Measurements from ENCODE around the gene SLC35B1. TPM values are rescaled to one million over a fixed set of nuclear protein-coding genes. Genes with fewer than 3 reads are reported as not detected.

Gene SLC35B1
- total and polyA plus RNA-seq, 2 of the 4 experiments (the other 2 are of a cell fraction), result 66.4 to 86.2 TPM

GRCh38 chr17:49688848-49689247 is 18.9 kb downstream of the SLC35B1 start:
- Histone ChIP-seq H4K5ac (ENCODE audit: low read depth, low read length) (no peak overlapping the region), H3K56ac (ENCODE audit: extremely low read depth, insufficient read depth, low read length) (no peak overlapping the region), H3K23ac (ENCODE audit: low read depth, low read length) (no peak overlapping the region), H2BK120ac (ENCODE audit: low read depth, low read length) (peak overlapping the region; percentile 70; the same call in 1 of the 2 replicates), H2BK15ac (ENCODE audit: low read depth, low read length) (no peak overlapping the region), H3K36me3 (ENCODE audit: control insufficient read depth, insufficient read depth, low read length) (no peaks in the 10 kb centered on the region), H3K18ac (ENCODE audit: low read depth, low read length) (no peak overlapping the region), H4K8ac (ENCODE audit: low read depth in 2 of 2, low read length in 2 of 2) (peak overlapping the region; percentile 51 to 52; a peak in 3 of 4 replicates), H3K14ac (replicated peaks; ENCODE audit: low read depth, low read length) (0 out of 2 replicates have a peak overlapping the region, but pooled peaks have one; percentile 1), H3K9me1 (ENCODE audit: insufficient read depth, low read length) (peaks cover 8% of the 10 kb centered on the region; the same call in 1 of the 2 replicates), H2AK5ac (ENCODE audit: low read depth, low read length) (peak overlapping the region; percentile 60; the same call in 1 of the 2 replicates), H2AFZ (replicated peaks; ENCODE audit: low read length, poor library complexity) (no peak overlapping the region), H3K4me1 (ENCODE audit: control insufficient read depth, insufficient read depth, low read length) (peaks cover 2% of the 10 kb centered on the region; the same call in 1 of the 2 replicates), H3K4ac (ENCODE audit: low read depth, low read length) (peak overlapping the region; percentile 35; the same call in 1 of the 2 replicates), H3K4me3 (ENCODE audit: insufficient read depth, low read depth, low read length) (no peak overlapping the region), H3K9ac (ENCODE audit: low read depth, low read length) (no peak overlapping the region), H2AK9ac (replicated peaks; ENCODE audit: low read depth, low read length, poor library complexity) (no peak overlapping the region), H3K4me2 (ENCODE audit: low read depth, low read length) (no peak overlapping the region), H2BK20ac (ENCODE audit: low read depth, low read length) (peak overlapping the region; percentile 18; the same call in 1 of the 2 replicates), H2BK5ac (ENCODE audit: low read depth, low read length, poor library complexity, severe bottlenecking) (no peak overlapping the region), H4K20me1 (ENCODE audit: insufficient read depth, low read length) (no peaks in the 10 kb centered on the region), H3K27ac (ENCODE audit: insufficient read depth, low read length) (no peak overlapping the region), H3K9me3 (ENCODE audit: control insufficient read depth, insufficient read depth, low read length) (no peaks in the 10 kb centered on the region), H3K27me3 (ENCODE audit: control insufficient read depth, insufficient read depth, low read length) (peaks cover 6% of the 10 kb centered on the region; the same call in 1 of the 2 replicates), H4K91ac (ENCODE audit: insufficient read depth, low read depth, low read length) (no peak overlapping the region; the same call in 1 of the 2 replicates), H3K79me1 (ENCODE audit: low read depth in 1 of 2, low read length in 2 of 2) (no peaks in the 10 kb centered on the region)
- TF ChIP-seq BHLHE40 (IDR thresholded peaks at IDR 0.05; ENCODE audit: low read depth, low read length) (no peak), CTCF (conservative IDR thresholded peaks at IDR 0.05; ENCODE audit: low read depth, low read length) (no peak), USF2 (IDR thresholded peaks at IDR 0.05; ENCODE audit: low read depth, low read length) (no peak), NFE2L2 (IDR thresholded peaks at IDR 0.05; ENCODE audit: low read depth, low read length) (no peak), CEBPB (IDR thresholded peaks at IDR 0.05; ENCODE audit: low read depth, low read length) (no peak), ELK1 (IDR thresholded peaks at IDR 0.05; ENCODE audit: borderline replicate concordance, low read depth, low read length) (no peak)
- BruUV-seq (replicated peaks), result no TSS peak
- no peak for ATAC-seq (ENCODE audit: low read depth)
- intact Hi-C loops (cut with micrococcal nuclease), result no loop called here
- in situ Hi-C loops (cut with MboI; ENCODE audit: low sequenced_read_pairs), result no loop called here
- CTCF ChIA-PET, result interaction anchor here (0.7 kb wide), 1 partner anchor 163 kb away, joined by 3 read pairs; no protein-coding TSS in a partner anchor
- POLR2A ChIA-PET (ENCODE audit: unreplicated experiment), result no interaction called here
- no peak for DNase-seq
- dilution Hi-C loops (cut with HindIII; ENCODE audit: low sequenced_read_pairs, unreplicated experiment), result no loop called here
- WGBS, 2 experiments (ENCODE audit: extremely low coverage in 2 of 2, insufficient read length in 1 of 2), result 74% methylated on average over 3 of the region's 4 CpGs; no CpG with 5 or more reads in 1 of the 2 experiments
